ENCODE data around the gene VPS4A. TPM values are rescaled to one million over a fixed set of nuclear protein-coding genes. Genes with fewer than 3 reads are reported as not detected.

Gene VPS4A
- total RNA-seq, 1 donor from 2014 or later: 28.9 TPM

GRCh38 chr16:69344171-69344570 is 33.0 kb downstream of the VPS4A start:
- H4K20me1 ChIP-seq (ENCODE audit: insufficient read depth, low read length): no peaks in the 10 kb centered on the region
- Mint-ChIP-seq H3K4me1 (ENCODE audit: low read depth, unreplicated experiment) (peaks cover 10% of the 10 kb centered on the region), H3K27ac (ENCODE audit: unreplicated experiment) (no peak overlapping the region), H3K27me3 (ENCODE audit: low read depth, unreplicated experiment) (no peaks in the 10 kb centered on the region), H3K36me3 (ENCODE audit: low read depth, unreplicated experiment) (peaks cover 6% of the 10 kb centered on the region), H3K4me3 (ENCODE audit: unreplicated experiment) (no peak overlapping the region), H3K9me3 (ENCODE audit: unreplicated experiment) (no peaks in the 10 kb centered on the region)
- TF ChIP-seq, protein P1, sequence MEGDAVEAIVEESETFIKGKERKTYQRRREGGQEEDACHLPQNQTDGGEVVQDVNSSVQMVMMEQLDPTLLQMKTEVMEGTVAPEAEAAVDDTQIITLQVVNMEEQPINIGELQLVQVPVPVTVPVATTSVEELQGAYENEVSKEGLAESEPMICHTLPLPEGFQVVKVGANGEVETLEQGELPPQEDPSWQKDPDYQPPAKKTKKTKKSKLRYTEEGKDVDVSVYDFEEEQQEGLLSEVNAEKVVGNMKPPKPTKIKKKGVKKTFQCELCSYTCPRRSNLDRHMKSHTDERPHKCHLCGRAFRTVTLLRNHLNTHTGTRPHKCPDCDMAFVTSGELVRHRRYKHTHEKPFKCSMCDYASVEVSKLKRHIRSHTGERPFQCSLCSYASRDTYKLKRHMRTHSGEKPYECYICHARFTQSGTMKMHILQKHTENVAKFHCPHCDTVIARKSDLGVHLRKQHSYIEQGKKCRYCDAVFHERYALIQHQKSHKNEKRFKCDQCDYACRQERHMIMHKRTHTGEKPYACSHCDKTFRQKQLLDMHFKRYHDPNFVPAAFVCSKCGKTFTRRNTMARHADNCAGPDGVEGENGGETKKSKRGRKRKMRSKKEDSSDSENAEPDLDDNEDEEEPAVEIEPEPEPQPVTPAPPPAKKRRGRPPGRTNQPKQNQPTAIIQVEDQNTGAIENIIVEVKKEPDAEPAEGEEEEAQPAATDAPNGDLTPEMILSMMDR (IDR thresholded peaks at IDR 0.05; ENCODE audit: insufficient read depth, low read depth, low read length): no peak
- no peak for TF ChIP-seq EZH2 (IDR thresholded peaks at IDR 0.05; ENCODE audit: insufficient read depth, low read length)
- H3K27me3 ChIP-seq (ENCODE audit: insufficient read depth, low read length): no peaks in the 10 kb centered on the region
- H3K4me2 ChIP-seq (ENCODE audit: low read length): no peak overlapping the region
- H3K36me3 ChIP-seq (ENCODE audit: insufficient read depth, low read length): peaks cover 29% of the 10 kb centered on the region
- DNase-seq (ENCODE audit: low read depth) (no peak), FAIRE-seq (no peak)
- H3K79me2 ChIP-seq (ENCODE audit: insufficient read depth, low read length): peaks cover 40% of the 10 kb centered on the region
- peaks cover 12% of the 10 kb centered on the region for H3K4me1 ChIP-seq (ENCODE audit: insufficient read depth, low read length)
- H2AFZ ChIP-seq (ENCODE audit: low read depth, low read length): no peak overlapping the region
- H3K4me3 ChIP-seq (ENCODE audit: insufficient read depth, low read depth, low read length): no peak overlapping the region
- H3K27ac ChIP-seq (ENCODE audit: low read depth, low read length): no peak overlapping the region
- H3K9ac ChIP-seq (ENCODE audit: low read length): no peak overlapping the region
- H3K9me3 ChIP-seq (ENCODE audit: insufficient read depth, low read depth, low read length): no peaks in the 10 kb centered on the region

GRCh38 chr16:69345923-69346322 is 34.8 kb downstream of the VPS4A start:
- H3K4me3 Mint-ChIP-seq (ENCODE audit: unreplicated experiment): no peak overlapping the region
- H3K36me3 Mint-ChIP-seq (ENCODE audit: low read depth, unreplicated experiment): peaks cover 5% of the 10 kb centered on the region
- Histone ChIP-seq H2AFZ (ENCODE audit: low read depth, low read length) (no peak overlapping the region), H3K27ac (ENCODE audit: low read depth, low read length) (no peak overlapping the region), H3K4me1 (ENCODE audit: insufficient read depth, low read length) (peaks cover 6% of the 10 kb centered on the region), H3K9ac (ENCODE audit: low read length) (no peak overlapping the region), H3K9me3 (ENCODE audit: insufficient read depth, low read depth, low read length) (no peaks in the 10 kb centered on the region), H3K27me3 (ENCODE audit: insufficient read depth, low read length) (no peaks in the 10 kb centered on the region), H4K20me1 (ENCODE audit: insufficient read depth, low read length) (no peaks in the 10 kb centered on the region), H3K4me2 (ENCODE audit: low read length) (no peak overlapping the region), H3K36me3 (ENCODE audit: insufficient read depth, low read length) (peaks cover 29% of the 10 kb centered on the region), H3K4me3 (ENCODE audit: insufficient read depth, low read depth, low read length) (no peak overlapping the region), H3K79me2 (ENCODE audit: insufficient read depth, low read length) (peaks cover 26% of the 10 kb centered on the region)
- no peaks in the 10 kb centered on the region for H3K9me3 Mint-ChIP-seq (ENCODE audit: unreplicated experiment)
- FAIRE-seq: no peak
- H3K4me1 Mint-ChIP-seq (ENCODE audit: low read depth, unreplicated experiment): peaks cover 8% of the 10 kb centered on the region
- no peak for DNase-seq (ENCODE audit: low read depth)
- no peaks in the 10 kb centered on the region for H3K27me3 Mint-ChIP-seq (ENCODE audit: low read depth, unreplicated experiment)
- no peak for TF ChIP-seq EZH2 (IDR thresholded peaks at IDR 0.05; ENCODE audit: insufficient read depth, low read length)
- TF ChIP-seq, protein P1 (IDR thresholded peaks at IDR 0.05; ENCODE audit: insufficient read depth, low read depth, low read length): no peak
- no peak overlapping the region for H3K27ac Mint-ChIP-seq (ENCODE audit: unreplicated experiment)

DNA sequence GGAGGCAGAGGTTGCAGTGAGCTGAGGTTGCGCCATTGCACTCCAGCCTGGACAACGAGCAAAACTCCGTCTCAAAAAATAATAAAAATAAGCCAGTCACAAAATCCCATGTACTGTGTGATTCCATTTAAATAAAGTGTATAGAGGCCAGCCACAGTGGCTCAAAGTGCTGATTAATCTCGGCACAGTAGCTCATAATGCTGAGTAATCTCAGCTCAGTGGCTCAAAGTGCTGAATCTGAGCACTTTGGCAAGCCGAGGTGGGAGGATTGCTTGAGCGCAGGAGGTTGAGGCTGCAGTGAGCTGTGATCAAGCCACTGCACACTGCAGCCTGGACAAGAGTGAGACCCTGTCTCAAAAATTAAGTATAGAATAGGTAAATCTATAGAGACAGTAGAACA is 35.5 kb downstream of the VPS4A start:
- Histone ChIP-seq H3K9ac (ENCODE audit: low read length) (no peak overlapping the region), H3K79me2 (ENCODE audit: insufficient read depth, low read length) (peaks cover 19% of the 10 kb centered on the region), H3K27me3 (ENCODE audit: insufficient read depth, low read length) (no peaks in the 10 kb centered on the region), H3K36me3 (ENCODE audit: insufficient read depth, low read length) (peaks cover 21% of the 10 kb centered on the region), H3K4me1 (ENCODE audit: insufficient read depth, low read length) (no peaks in the 10 kb centered on the region), H3K27ac (ENCODE audit: low read depth, low read length) (no peak overlapping the region), H3K4me2 (ENCODE audit: low read length) (no peak overlapping the region), H3K9me3 (ENCODE audit: insufficient read depth, low read depth, low read length) (no peaks in the 10 kb centered on the region), H3K4me3 (ENCODE audit: insufficient read depth, low read depth, low read length) (no peak overlapping the region), H4K20me1 (ENCODE audit: insufficient read depth, low read length) (no peaks in the 10 kb centered on the region), H2AFZ (ENCODE audit: low read depth, low read length) (no peak overlapping the region)
- peaks cover under 1% of the 10 kb centered on the region for H3K4me1 Mint-ChIP-seq (ENCODE audit: low read depth, unreplicated experiment)
- no peak for FAIRE-seq
- no peaks in the 10 kb centered on the region for H3K9me3 Mint-ChIP-seq (ENCODE audit: unreplicated experiment)
- H3K27me3 Mint-ChIP-seq (ENCODE audit: low read depth, unreplicated experiment): no peaks in the 10 kb centered on the region
- H3K36me3 Mint-ChIP-seq (ENCODE audit: low read depth, unreplicated experiment): peaks cover 3% of the 10 kb centered on the region
- H3K4me3 Mint-ChIP-seq (ENCODE audit: unreplicated experiment): no peak overlapping the region
- H3K27ac Mint-ChIP-seq (ENCODE audit: unreplicated experiment): no peak overlapping the region
- DNase-seq (ENCODE audit: low read depth): no peak
- TF ChIP-seq, protein P1 (IDR thresholded peaks at IDR 0.05; ENCODE audit: insufficient read depth, low read depth, low read length): no peak
- TF ChIP-seq EZH2 (IDR thresholded peaks at IDR 0.05; ENCODE audit: insufficient read depth, low read length): no peak

All from astrocyte (in vitro differentiated cells and primary cell).